Upper lobe of right lung (tissue), 1 donor: ENCODE measurements around the gene CTNND1. TPM values are rescaled to one million over a fixed set of nuclear protein-coding genes. Genes with fewer than 3 reads are reported as not detected.

Experiments
- ATAC-seq: fragments of 200-7000 bp; cut with Tn5 transposase; one replicate; pipeline ENCODE4 v1.9.1; 2020; ENCODE audit warnings: mild to moderate bottlenecking, moderate library complexity
- DNase-seq: peaks from one replicate; pipeline ENCODE4 v3.0.0-alpha.2; 2020
- H3K27ac ChIP-seq: fragments of 200-600 bp; one replicate; pipeline ENCODE4 v1.8.0; 2022
- H3K27me3 ChIP-seq: fragments of 200-600 bp; one replicate; pipeline ENCODE4 v1.8.0; 2022; ENCODE audit warnings: mild to moderate bottlenecking
- H3K36me3 ChIP-seq: fragments of 200-600 bp; one replicate; pipeline ENCODE4 v1.8.0; 2022
- H3K4me1 ChIP-seq: fragments of 200-600 bp; one replicate; pipeline ENCODE4 v1.8.0; 2022
- H3K4me3 ChIP-seq: fragments of 200-600 bp; one replicate; pipeline ENCODE4 v1.8.0; 2022; ENCODE audit warnings: mild to moderate bottlenecking
- H3K9me3 ChIP-seq: fragments of 200-600 bp; one replicate; pipeline ENCODE4 v1.8.0; 2022
- CTCF ChIP-seq: fragments of 200-600 bp; IDR thresholded peaks from one replicate; pipeline ENCODE4 v1.8.0; 2022; ENCODE audit warnings: antibody characterized with exemption
- intact Hi-C: fragments of 100-400 bp; cut with DNase I; formaldehyde crosslinking; loops from one replicate; pipeline ENCODE4 v1.11.0; 2022
- total RNA-seq: library from RNA; stranded (reverse); fragmentation: NEBNext Ultra II Directional; extraction: Animal tissue kit (Norgen Biotek cat#: 25700); gene quantifications from one replicate; pipeline ENCODE4 v1.2.1, GENCODE V29; 2021
- donor health status: DM: no; HTN: yes; CAD: no; lungs with severe emphysema.

The CTNND1 gene
- total RNA-seq, 1 donor from 2014 or later: 245 TPM

- no peaks in the 10 kb centered on the region for H3K9me3 ChIP-seq
- H3K36me3 ChIP-seq: peaks cover 60% of the 10 kb centered on the region
- peaks cover 7% of the 10 kb centered on the region for H3K4me1 ChIP-seq
- H3K4me3 ChIP-seq: peak overlapping the region; percentile 92
- peak overlapping the region; percentile 96 for H3K27ac ChIP-seq
- ATAC-seq (no peak), DNase-seq (no peak)
- no peaks in the 10 kb centered on the region for H3K27me3 ChIP-seq
- no peak for TF ChIP-seq CTCF
- intact Hi-C loops: no loop called here
Measured at GRCh38 chr11:57742087-57742452, 19.5 kb upstream of the CTNND1 start.

- intact Hi-C loops: no loop called here
- peaks cover 37% of the 10 kb centered on the region for H3K36me3 ChIP-seq
- TF ChIP-seq CTCF: no peak
- peaks cover 7% of the 10 kb centered on the region for H3K4me1 ChIP-seq
- ATAC-seq: no peak
- no peaks in the 10 kb centered on the region for H3K27me3 ChIP-seq
- no peak for DNase-seq
- no peak overlapping the region for H3K4me3 ChIP-seq
- no peaks in the 10 kb centered on the region for H3K9me3 ChIP-seq
- H3K27ac ChIP-seq: no peak overlapping the region
Measured at GRCh38 chr11:57744357-57744756, 17.2 kb upstream of the CTNND1 start.

- Histone ChIP-seq H3K27ac (no peak overlapping the region), H3K27me3 (no peaks in the 10 kb centered on the region), H3K4me3 (no peak overlapping the region), H3K4me1 (peaks cover 7% of the 10 kb centered on the region), H3K9me3 (no peaks in the 10 kb centered on the region), H3K36me3 (peaks cover 37% of the 10 kb centered on the region)
- DNase-seq (no peak), ATAC-seq (no peak)
- intact Hi-C loops: no loop called here
- no peak for TF ChIP-seq CTCF
Measured at GRCh38 chr11:57745206-57745605, 16.4 kb upstream of the CTNND1 start.

GRCh38 chr11:57746920-57747319 is 14.7 kb upstream of the CTNND1 start:
- no peak for TF ChIP-seq CTCF

GRCh38 chr11:57751176-57751575 is 10.4 kb upstream of the CTNND1 start:
- H3K36me3 ChIP-seq: peaks cover 2% of the 10 kb centered on the region
- no peak for TF ChIP-seq CTCF
- no peaks in the 10 kb centered on the region for H3K27me3 ChIP-seq
- no peak for ATAC-seq
- H3K27ac ChIP-seq: no peak overlapping the region
- no peaks in the 10 kb centered on the region for H3K4me1 ChIP-seq
- DNase-seq: no peak
- H3K4me3 ChIP-seq: no peak overlapping the region
- intact Hi-C loops: no loop called here
- no peaks in the 10 kb centered on the region for H3K9me3 ChIP-seq

More at GRCh38 chr11:57746920-57747319, 14.7 kb upstream of the CTNND1 start:
- H3K27me3 ChIP-seq: no peaks in the 10 kb centered on the region
- no peaks in the 10 kb centered on the region for H3K9me3 ChIP-seq
- H3K4me3 ChIP-seq: no peak overlapping the region
- peaks cover 7% of the 10 kb centered on the region for H3K4me1 ChIP-seq
- H3K36me3 ChIP-seq: peaks cover 37% of the 10 kb centered on the region
- DNase-seq (no peak), ATAC-seq (no peak)
- intact Hi-C loops: no loop called here
- H3K27ac ChIP-seq: no peak overlapping the region

- H3K4me3 ChIP-seq: no peak within 1 kb of the TSS
- H3K27ac ChIP-seq: no peak within 1 kb of the TSS
- ATAC-seq: peak; percentile 92
- no peak for DNase-seq
- H3K4me1 ChIP-seq: no peaks in the 10 kb centered on the region
- H3K36me3 ChIP-seq: no peaks in the 10 kb centered on the region
- no peaks in the 10 kb centered on the region for H3K27me3 ChIP-seq
- peak; percentile 47 for TF ChIP-seq CTCF
- no peaks in the 10 kb centered on the region for H3K9me3 ChIP-seq
- intact Hi-C loops: no loop called here
Measured at GRCh38 chr11:57751676-57752253, 9.8 kb upstream of the CTNND1 start, which contains the start of gene BTBD18. Gene BTBD18, minus strand, starts transcription at chr11:57751819. Its CDS starts 631 bp downstream, at chr11:57751188.
